ENCODE results near the gene THAP10. TPM values are rescaled to one million over a fixed set of nuclear protein-coding genes. Genes with fewer than 3 reads are reported as not detected.

Gene THAP10
- 1.2 TPM for polyA plus RNA-seq (2013, experiment 1 of 2)
- 1.2 TPM for polyA plus RNA-seq (2013, experiment 2 of 2)

GRCh38 chr15:70892002-70892911 is at the start of gene THAP10, which contains the start of gene LRRC49:
Gene THAP10 (minus strand): TSS chr15:70892433. CDS start chr15:70892272, 161 bp downstream.
Gene LRRC49 (plus strand): TSS chr15:70892826. CDS start chr15:70892895, 69 bp downstream.
- H3K4me2 ChIP-seq (ENCODE audit: low read length, poor library complexity, severe bottlenecking) = peak within 1 kb of the TSS; percentile 86
- peak within 1 kb of the TSS; percentile 98 for H2AFZ ChIP-seq (ENCODE audit: low read depth, low read length)
- peak; percentile 98 for DNase-seq
- H3K14ac ChIP-seq (ENCODE audit: low read length in 2 of 2) = peak within 1 kb of the TSS in 1 of 2 experiments; percentile 57
- H3K27ac ChIP-seq (ENCODE audit: low read length, poor library complexity, severe bottlenecking) = peak within 1 kb of the TSS; percentile 49
- H3K36me3 ChIP-seq (ENCODE audit: control insufficient read depth in 1 of 2, insufficient read depth in 2 of 2, low read depth in 1 of 2, low read length in 2 of 2) = no peaks in the 10 kb centered on the region
- no peak within 1 kb of the TSS for H2BK120ac ChIP-seq (ENCODE audit: low read depth, low read length)
- no peak within 1 kb of the TSS for H2BK12ac ChIP-seq (ENCODE audit: low read length in 2 of 2)
- peak within 1 kb of the TSS; percentile 41 for H2BK15ac ChIP-seq (ENCODE audit: low read depth, poor library complexity, severe bottlenecking)
- WGBS = under 1% methylated on average over 60 of the region's 61 CpGs
- peak within 1 kb of the TSS; percentile 72 for H4K8ac ChIP-seq (ENCODE audit: low read length)
- peaks cover 9% of the 10 kb centered on the region for H3K79me1 ChIP-seq (replicated peaks; ENCODE audit: low read length, poor library complexity, severe bottlenecking)
- H3K23ac ChIP-seq (ENCODE audit: low read length in 2 of 2) = no peak within 1 kb of the TSS
- peak within 1 kb of the TSS in 1 of 2 experiments; percentile 54 for H3K18ac ChIP-seq (ENCODE audit: low read depth in 1 of 2, low read length in 2 of 2)
- H3K4me3 ChIP-seq (ENCODE audit: insufficient read depth in 1 of 2, low read depth in 1 of 2, low read length in 2 of 2) = peak within 1 kb of the TSS; percentile 75 to 89
- H3K9me3 ChIP-seq (ENCODE audit: control insufficient read depth, low read length) = no peaks in the 10 kb centered on the region
- peak within 1 kb of the TSS; percentile 28 for H4K91ac ChIP-seq (ENCODE audit: low read length)
- H3K4ac ChIP-seq (ENCODE audit: low read depth in 1 of 2, low read length in 2 of 2) = no peak within 1 kb of the TSS
- no peak within 1 kb of the TSS for H2AK5ac ChIP-seq (ENCODE audit: low read length, severe bottlenecking)
- H3K4me1 ChIP-seq (ENCODE audit: control insufficient read depth, insufficient read depth, low read depth, low read length) = peaks cover 5% of the 10 kb centered on the region
- H3K27me3 ChIP-seq (ENCODE audit: control insufficient read depth in 1 of 2, insufficient read depth in 1 of 2, low read length in 2 of 2) = no peaks in the 10 kb centered on the region
- H2BK5ac ChIP-seq (ENCODE audit: low read depth, low read length, poor library complexity, severe bottlenecking) = no peak within 1 kb of the TSS
- H3K9ac ChIP-seq (ENCODE audit: low read length) = peak within 1 kb of the TSS; percentile 89

- Histone ChIP-seq H2BK120ac (ENCODE audit: low read depth, low read length) (no peak overlapping the region), H3K23ac (ENCODE audit: low read length in 2 of 2) (no peak overlapping the region), H3K27me3 (ENCODE audit: control insufficient read depth in 1 of 2, insufficient read depth in 1 of 2, low read length in 2 of 2) (no peaks in the 10 kb centered on the region), H4K8ac (ENCODE audit: low read length) (no peak overlapping the region), H3K4me1 (ENCODE audit: control insufficient read depth, insufficient read depth, low read depth, low read length) (no peaks in the 10 kb centered on the region), H2AFZ (ENCODE audit: low read depth, low read length) (no peak overlapping the region), H2BK5ac (ENCODE audit: low read depth, low read length, poor library complexity, severe bottlenecking) (no peak overlapping the region), H2BK15ac (ENCODE audit: low read depth, poor library complexity, severe bottlenecking) (no peak overlapping the region), H2BK12ac (ENCODE audit: low read length in 2 of 2) (no peak overlapping the region), H3K14ac (ENCODE audit: low read length in 2 of 2) (no peak overlapping the region), H3K9ac (ENCODE audit: low read length) (no peak overlapping the region), H4K91ac (ENCODE audit: low read length) (no peak overlapping the region), H2AK5ac (ENCODE audit: low read length, severe bottlenecking) (no peak overlapping the region), H3K79me1 (replicated peaks; ENCODE audit: low read length, poor library complexity, severe bottlenecking) (no peaks in the 10 kb centered on the region), H3K9me3 (ENCODE audit: control insufficient read depth, low read length) (no peaks in the 10 kb centered on the region), H3K4me2 (ENCODE audit: low read length, poor library complexity, severe bottlenecking) (no peak overlapping the region), H3K27ac (ENCODE audit: low read length, poor library complexity, severe bottlenecking) (no peak overlapping the region), H3K18ac (ENCODE audit: low read depth in 1 of 2, low read length in 2 of 2) (no peak overlapping the region), H3K4ac (ENCODE audit: low read depth in 1 of 2, low read length in 2 of 2) (no peak overlapping the region), H3K4me3 (ENCODE audit: insufficient read depth in 1 of 2, low read depth in 1 of 2, low read length in 2 of 2) (no peak overlapping the region), H3K36me3 (ENCODE audit: control insufficient read depth in 1 of 2, insufficient read depth in 2 of 2, low read depth in 1 of 2, low read length in 2 of 2) (no peaks in the 10 kb centered on the region)
- 96% methylated on average over 4 of the region's 4 CpGs for WGBS
- no peak for DNase-seq
Observed at GRCh38 chr15:70936326-70936725, 44.1 kb upstream of the THAP10 start.

GRCh38 chr15:70935631-70936030 is 43.4 kb upstream of the THAP10 start:
- Histone ChIP-seq H3K27ac (ENCODE audit: low read length, poor library complexity, severe bottlenecking) (no peak overlapping the region), H3K18ac (ENCODE audit: low read depth in 1 of 2, low read length in 2 of 2) (no peak overlapping the region), H3K4me1 (ENCODE audit: control insufficient read depth, insufficient read depth, low read depth, low read length) (no peaks in the 10 kb centered on the region), H2BK15ac (ENCODE audit: low read depth, poor library complexity, severe bottlenecking) (no peak overlapping the region), H2BK120ac (ENCODE audit: low read depth, low read length) (no peak overlapping the region), H2BK5ac (ENCODE audit: low read depth, low read length, poor library complexity, severe bottlenecking) (no peak overlapping the region), H3K79me1 (replicated peaks; ENCODE audit: low read length, poor library complexity, severe bottlenecking) (no peaks in the 10 kb centered on the region), H2AK5ac (ENCODE audit: low read length, severe bottlenecking) (no peak overlapping the region), H2AFZ (ENCODE audit: low read depth, low read length) (no peak overlapping the region), H3K36me3 (ENCODE audit: control insufficient read depth in 1 of 2, insufficient read depth in 2 of 2, low read depth in 1 of 2, low read length in 2 of 2) (no peaks in the 10 kb centered on the region), H2BK12ac (ENCODE audit: low read length in 2 of 2) (no peak overlapping the region), H3K4me2 (ENCODE audit: low read length, poor library complexity, severe bottlenecking) (no peak overlapping the region), H3K4me3 (ENCODE audit: insufficient read depth in 1 of 2, low read depth in 1 of 2, low read length in 2 of 2) (no peak overlapping the region), H3K9me3 (ENCODE audit: control insufficient read depth, low read length) (no peaks in the 10 kb centered on the region), H3K4ac (ENCODE audit: low read depth in 1 of 2, low read length in 2 of 2) (no peak overlapping the region), H3K23ac (ENCODE audit: low read length in 2 of 2) (no peak overlapping the region), H3K27me3 (ENCODE audit: control insufficient read depth in 1 of 2, insufficient read depth in 1 of 2, low read length in 2 of 2) (no peaks in the 10 kb centered on the region), H3K14ac (ENCODE audit: low read length in 2 of 2) (no peak overlapping the region), H4K8ac (ENCODE audit: low read length) (no peak overlapping the region), H4K91ac (ENCODE audit: low read length) (no peak overlapping the region), H3K9ac (ENCODE audit: low read length) (no peak overlapping the region)
- WGBS = 100% methylated on average over 1 of the region's 3 CpGs
- no peak for DNase-seq

- Histone ChIP-seq H3K4me1 (ENCODE audit: control insufficient read depth, insufficient read depth, low read depth, low read length) (no peaks in the 10 kb centered on the region), H4K8ac (ENCODE audit: low read length) (no peak overlapping the region), H2AFZ (ENCODE audit: low read depth, low read length) (no peak overlapping the region), H3K4ac (ENCODE audit: low read depth in 1 of 2, low read length in 2 of 2) (no peak overlapping the region), H3K9me3 (ENCODE audit: control insufficient read depth, low read length) (peaks cover 7% of the 10 kb centered on the region), H3K4me2 (ENCODE audit: low read length, poor library complexity, severe bottlenecking) (no peak overlapping the region), H3K27ac (ENCODE audit: low read length, poor library complexity, severe bottlenecking) (no peak overlapping the region), H3K36me3 (ENCODE audit: control insufficient read depth in 1 of 2, insufficient read depth in 2 of 2, low read depth in 1 of 2, low read length in 2 of 2) (no peaks in the 10 kb centered on the region), H3K79me1 (replicated peaks; ENCODE audit: low read length, poor library complexity, severe bottlenecking) (no peaks in the 10 kb centered on the region), H2BK12ac (ENCODE audit: low read length in 2 of 2) (no peak overlapping the region), H2BK5ac (ENCODE audit: low read depth, low read length, poor library complexity, severe bottlenecking) (no peak overlapping the region), H3K23ac (ENCODE audit: low read length in 2 of 2) (no peak overlapping the region), H3K18ac (ENCODE audit: low read depth in 1 of 2, low read length in 2 of 2) (no peak overlapping the region), H3K4me3 (ENCODE audit: insufficient read depth in 1 of 2, low read depth in 1 of 2, low read length in 2 of 2) (no peak overlapping the region), H3K14ac (ENCODE audit: low read length in 2 of 2) (no peak overlapping the region), H3K27me3 (ENCODE audit: control insufficient read depth in 1 of 2, insufficient read depth in 1 of 2, low read length in 2 of 2) (no peaks in the 10 kb centered on the region), H4K91ac (ENCODE audit: low read length) (no peak overlapping the region), H2BK120ac (ENCODE audit: low read depth, low read length) (no peak overlapping the region), H3K9ac (ENCODE audit: low read length) (no peak overlapping the region), H2BK15ac (ENCODE audit: low read depth, poor library complexity, severe bottlenecking) (no peak overlapping the region), H2AK5ac (ENCODE audit: low read length, severe bottlenecking) (no peak overlapping the region)
- DNase-seq = no peak
- 65% methylated on average over 3 of the region's 3 CpGs for WGBS
Observed at GRCh38 chr15:70933411-70933810, 41.2 kb upstream of the THAP10 start.
